Erythroblast (primary cell): Measurements from ENCODE around the gene HMGCS2.

Experiments used
- GATA1 ChIP-seq: IDR thresholded peaks from 2 replicates; pipeline ENCODE4 v1.6.1; 2011; ENCODE audit warnings: low read depth, mild to moderate bottlenecking, control low read depth, low read length, moderate library complexity
- POLR2A ChIP-seq: IDR thresholded peaks from 2 replicates; pipeline ENCODE4 v1.6.1; 2011; ENCODE audit warnings: mild to moderate bottlenecking, low read length

- TF ChIP-seq POLR2A, result no peak
- TF ChIP-seq GATA1, result no peak
These were observed 5.1 kb upstream of the HMGCS2 start for GRCh38 chr1:119773711-119774241.
